Activated CD8-positive, alpha-beta memory T cell treated with anti-CD3 and anti-CD28 coated beads, Interleukin-2, amount 50 U/mL, for 1 hour (primary cell): ENCODE data around the gene AGPAT2.

Experiments
- DNase-seq: peaks from one replicate; pipeline ENCODE4 v3.0.0-alpha.2; 2020; ENCODE audit errors: extremely low read depth

AGPAT2 gene

DNA sequence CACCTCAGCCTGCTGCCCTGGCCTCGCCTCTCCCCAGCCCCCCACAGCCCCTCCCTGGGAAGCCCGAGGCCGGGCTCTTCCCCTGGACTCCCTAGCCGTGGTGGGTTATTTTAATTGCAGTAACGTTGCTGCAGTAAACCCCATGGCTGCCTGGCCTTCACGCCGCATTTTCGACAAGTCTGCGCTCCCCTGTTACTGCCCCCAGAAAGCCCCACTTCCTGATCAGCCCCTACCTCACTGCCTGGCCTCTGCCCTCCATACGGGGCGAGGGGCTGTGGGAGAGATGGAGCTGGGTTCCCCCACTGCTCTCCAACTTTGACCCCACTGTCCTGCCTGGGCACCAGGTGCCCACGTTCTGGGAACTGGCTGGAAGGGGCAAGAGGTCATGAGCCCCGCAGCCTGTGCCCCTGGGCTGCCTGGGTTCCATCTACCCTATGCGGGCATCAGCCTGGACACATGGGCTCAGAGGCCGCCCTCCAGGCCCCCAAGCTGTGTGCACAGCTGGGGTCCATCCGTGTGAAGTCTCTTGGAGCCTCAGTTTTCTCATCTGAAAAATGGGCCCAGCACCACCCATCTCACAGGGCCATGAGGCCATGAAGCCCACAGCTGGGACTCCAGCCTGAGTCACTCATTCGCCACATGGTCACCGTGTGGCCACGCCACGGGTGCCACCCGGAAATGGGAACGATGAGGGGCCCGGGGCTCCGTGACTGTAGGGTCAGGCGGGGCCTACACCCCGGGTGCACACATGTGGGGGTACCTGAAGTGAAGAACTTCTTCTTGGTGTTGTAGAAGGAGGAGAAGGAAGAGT, 13.1 kb downstream of the AGPAT2 start:
- DNase-seq: no peak

DNA sequence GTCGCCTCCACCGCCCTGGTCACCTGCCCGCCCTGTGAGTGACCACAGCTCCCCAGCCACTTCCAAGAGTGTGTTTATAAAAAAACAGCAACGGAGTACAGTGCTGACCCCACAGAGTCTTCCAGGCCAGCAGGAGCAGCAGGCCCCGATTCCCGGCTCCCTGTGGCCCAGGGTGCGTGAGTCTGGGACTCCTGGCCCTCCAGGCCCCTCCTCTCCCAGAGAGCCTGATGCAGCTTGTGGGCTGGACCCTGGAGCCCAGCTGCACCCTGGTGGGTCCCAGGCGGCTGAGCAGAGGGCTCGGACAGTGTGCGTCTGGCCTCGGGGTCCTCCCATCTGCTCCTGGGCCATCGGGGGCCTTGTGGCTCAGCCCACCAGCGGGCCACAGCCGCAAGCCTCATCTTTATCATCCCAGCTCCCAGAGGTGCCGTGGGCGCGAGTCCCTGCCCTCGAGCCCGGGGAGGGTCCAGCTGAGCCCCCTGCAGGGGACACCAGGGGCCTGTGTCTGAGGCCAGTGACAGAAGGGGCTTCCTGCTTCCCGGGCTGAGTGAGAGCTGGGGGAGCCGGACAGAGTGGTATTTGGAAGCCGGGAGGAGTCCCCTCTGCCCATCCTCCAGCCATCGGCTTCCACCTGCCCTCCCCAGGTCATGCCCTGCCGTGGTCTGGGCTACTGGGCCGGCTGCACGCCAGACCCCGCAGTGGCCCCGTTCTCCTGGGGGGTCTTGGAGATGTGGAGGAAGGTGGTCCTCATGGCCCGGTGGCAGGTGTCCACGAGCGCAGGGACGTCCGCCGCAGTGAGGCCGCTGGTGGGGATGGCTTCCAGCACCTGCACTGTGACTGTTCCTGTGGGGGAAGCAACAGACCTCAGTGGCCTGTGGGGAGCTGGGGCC, 13.9 kb downstream of the AGPAT2 start:
- DNase-seq: no peak

DNA sequence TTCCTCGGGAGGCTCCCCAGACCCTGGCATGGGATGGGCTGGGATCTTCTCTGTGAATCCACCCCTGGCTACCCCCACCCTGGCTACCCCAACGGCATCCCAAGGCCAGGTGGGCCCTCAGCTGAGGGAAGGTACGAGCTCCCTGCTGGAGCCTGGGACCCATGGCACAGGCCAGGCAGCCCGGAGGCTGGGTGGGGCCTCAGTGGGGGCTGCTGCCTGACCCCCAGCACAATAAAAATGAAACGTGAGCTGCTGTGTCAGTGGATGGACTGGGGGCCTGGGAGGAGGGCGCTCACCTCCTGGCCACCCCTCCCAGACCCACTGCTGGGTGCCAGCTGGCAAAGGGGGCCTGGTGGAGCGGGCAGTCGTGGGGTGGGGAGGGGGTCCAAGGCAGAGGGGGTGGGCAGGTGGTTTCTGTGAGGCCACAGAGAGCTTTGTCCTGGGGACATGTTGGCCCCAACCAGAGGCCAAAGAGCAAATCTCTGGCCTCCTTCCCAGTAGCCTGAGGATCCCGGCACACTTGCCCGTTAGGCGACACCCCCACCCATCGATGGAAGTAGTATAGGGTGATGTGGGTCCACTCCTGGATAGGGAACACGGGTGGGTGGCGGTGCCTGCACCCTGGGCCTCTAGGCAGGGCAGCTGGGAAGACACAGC, 14.7 kb downstream of the AGPAT2 start:
- DNase-seq: no peak

- DNase-seq: no peak
Observed at GRCh38 chr9:136671646-136672430, 15.4 kb downstream of the AGPAT2 start.

DNA sequence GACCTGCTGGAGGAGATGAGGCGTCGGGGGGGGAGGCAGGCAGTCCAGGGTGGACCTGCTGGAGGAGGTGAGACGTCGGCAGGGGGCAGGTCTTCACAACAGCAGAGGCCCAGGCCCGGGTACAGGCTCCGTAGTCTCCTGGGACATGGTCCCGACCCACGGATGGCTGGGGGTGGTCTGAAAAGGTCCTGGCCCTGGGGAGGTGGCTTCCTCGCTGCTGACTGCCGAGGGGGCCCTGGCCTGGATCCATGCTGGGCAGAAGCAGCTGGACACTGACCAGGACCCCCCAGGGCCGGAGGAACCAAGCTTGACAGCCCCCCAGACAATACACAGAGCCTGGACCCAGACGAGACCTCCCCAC, 16.0 kb downstream of the AGPAT2 start:
- DNase-seq: no peak

DNA sequence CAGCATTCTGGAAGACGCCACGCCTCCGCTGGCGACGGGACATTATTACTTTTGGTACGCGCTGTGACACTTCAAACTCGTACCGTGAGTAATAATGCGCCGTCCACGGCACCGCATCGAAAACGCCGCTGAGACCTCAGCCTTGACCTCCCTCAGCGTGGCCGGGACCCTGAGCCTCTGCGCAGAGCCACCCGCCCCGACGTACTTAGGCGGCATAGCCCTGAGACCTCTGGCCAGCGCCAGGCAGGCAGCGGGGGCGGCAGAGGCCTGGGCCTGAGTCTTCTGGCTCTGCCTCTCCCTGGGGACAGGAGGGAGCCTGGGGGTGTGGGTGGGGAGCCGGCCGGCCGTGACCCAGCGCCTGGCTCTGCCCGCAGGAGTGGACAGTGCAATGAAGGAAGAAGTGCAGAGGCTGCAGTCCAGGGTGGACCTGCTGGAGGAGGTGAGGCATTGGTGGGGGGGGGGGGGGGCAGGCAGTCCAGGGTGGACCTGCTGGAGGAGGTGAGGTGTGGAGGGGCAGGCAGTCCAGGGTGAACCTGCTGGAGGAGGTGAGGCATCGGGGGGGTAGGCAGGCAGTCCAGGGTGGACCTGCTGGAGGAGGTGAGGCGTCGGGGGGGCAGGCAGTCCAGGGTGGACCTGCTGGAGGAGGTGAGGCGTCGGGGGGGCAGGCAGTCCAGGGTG, 16.5 kb downstream of the AGPAT2 start:
- DNase-seq: no peak

GRCh38 chr9:136669791-136670464, 17.3 kb downstream of the AGPAT2 start:
- no peak for DNase-seq

DNA sequence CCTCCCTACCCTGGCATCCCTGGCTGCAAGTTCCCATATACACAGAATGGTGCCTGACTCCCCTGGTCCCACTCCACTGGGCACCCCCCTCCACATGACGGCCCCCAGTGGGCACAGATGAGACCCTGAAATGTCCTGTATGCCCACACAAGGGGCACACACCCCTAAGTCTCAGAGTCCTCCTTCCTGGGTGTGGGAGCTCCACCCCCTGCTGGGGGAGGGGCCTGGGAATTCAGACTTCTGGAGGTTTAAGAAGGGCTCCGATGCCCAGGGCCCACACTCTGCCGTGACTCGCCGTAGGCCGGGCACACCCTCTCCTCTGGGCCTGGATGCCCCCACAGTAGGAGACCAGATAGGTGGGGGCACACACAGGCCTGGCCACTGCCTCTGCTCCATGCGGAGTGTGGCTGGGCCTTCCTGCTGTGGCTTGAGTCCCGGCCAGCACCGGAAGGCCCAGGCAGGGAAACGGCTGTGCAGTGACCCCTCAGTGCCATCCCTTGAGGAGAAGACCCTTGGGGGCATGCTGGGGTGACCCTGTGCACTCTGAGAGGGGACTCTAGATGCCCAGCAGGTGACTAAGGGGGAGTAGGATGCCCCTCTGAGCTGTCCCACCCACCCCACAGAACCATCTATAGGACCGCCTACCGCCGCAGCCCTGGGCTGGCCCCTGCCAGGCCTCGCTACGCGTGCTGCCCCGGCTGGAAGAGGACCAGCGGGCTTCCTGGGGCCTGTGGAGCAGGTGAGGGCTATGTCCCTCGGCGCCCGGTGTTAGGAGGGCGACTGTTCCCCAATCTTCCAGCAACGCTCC, 18.1 kb downstream of the AGPAT2 start:
- no peak for DNase-seq

DNA sequence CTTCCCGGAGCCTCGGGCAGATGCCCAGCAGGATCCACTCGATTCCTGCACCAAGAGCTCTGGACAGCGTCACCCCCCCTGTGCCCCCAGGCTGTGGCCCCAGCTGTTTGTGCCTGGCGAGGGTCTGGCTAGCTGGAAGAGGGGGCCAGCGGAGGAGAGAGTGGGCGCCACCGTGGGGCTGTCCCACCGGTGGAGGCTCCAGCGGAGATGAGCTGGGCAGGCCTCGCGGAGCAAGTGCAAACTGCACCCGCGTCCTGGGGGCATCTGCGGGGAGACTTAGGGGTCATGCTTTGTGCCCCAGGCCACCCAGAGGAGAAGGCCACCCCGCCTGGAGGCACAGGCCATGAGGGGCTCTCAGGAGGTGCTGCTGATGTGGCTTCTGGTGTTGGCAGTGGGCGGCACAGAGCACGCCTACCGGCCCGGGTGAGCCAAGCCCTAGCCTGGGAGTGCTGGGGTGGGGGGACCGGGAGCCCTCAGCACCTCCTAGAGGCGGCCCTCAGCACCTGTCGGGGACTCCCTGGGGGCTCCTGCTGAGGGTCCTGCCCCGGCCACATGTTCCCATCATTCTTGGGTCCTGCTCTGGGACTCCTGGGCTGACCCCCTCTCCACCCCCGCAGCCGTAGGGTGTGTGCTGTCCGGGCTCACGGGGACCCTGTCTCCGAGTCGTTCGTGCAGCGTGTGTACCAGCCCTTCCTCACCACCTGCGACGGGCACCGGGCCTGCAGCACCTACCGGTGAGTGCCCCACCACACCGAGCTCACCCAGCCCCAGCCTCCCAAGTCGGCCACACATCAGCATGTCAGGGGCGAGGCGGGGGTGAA, 19.1 kb downstream of the AGPAT2 start:
- DNase-seq: no peak

DNA sequence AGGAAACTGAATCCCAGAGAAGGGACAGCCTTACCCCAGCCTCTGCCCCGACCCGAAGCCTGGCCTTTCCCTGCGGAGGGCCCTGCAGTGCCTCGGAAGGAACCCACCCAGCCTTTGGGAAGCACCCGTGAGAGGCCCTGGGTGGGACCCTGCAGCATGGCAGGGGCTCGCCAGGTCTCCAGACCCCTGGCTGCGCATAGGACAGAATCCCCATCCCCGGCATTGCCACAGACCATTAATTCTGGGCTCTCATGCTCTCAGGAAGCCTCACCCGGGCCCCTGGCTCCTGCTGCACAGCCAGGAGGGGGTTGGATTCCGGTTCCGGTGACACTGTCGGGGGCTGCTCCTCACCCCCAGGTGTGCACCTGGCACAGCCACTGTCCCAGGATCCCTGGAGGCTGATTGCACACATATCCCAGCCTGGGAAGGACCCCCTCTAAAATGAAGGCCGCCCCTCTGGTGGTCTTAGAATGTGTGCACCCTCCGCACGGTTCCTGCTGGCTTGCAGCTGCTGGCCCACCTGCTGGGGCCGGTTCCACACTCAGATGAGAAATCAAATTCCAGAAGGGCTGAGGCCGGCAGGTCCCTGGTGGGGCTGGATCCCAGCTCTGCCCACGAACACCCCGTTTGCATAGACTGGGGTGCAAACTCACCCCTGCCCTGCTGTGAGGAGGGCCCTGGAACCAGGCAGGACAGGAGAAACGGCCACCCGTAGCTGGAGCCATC, 19.9 kb downstream of the AGPAT2 start:
- no peak for DNase-seq

DNA sequence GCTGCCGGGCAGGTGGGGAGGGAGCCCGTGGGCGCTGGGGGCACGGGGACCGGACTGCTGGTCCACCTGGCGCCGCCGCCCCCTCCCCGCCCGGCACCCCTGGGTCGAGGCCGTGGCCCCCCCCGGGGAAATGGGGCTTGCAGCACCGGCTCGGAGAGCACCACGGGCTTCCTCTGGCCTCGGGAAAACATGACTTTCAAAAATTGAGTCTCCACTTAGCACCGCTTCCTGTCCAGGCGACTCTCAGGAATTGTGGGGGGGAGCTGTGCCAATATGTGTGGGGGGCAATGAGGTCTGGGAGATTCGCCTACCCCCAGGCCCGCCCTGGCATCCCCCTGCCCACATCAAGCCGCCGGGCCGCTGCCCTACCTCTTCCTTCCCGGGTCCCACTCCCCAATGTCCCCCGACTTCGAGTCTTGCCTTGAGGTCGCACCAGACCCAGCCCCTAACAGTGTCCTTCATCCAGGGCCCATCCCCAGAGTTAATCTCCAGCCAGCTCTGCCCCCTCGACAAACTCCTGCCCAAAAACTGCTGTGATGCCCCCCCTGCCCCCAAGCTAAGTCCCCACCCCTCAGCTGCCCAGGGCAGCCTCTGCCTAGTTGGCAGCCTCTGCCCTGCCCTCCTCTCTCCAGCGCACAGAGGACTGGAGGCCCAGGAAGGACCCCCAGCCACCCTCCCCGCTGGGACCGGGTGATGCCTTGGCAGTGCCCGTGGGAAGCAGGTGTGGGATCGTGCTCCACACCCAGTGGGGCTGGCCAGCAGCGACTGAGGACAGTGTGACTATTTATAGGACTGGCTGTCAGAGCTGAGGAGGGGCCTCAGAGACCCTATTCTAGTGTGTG, 20.7 kb downstream of the AGPAT2 start:
- DNase-seq: no peak

GRCh38 chr9:136665704-136666371, 21.4 kb downstream of the AGPAT2 start:
- no peak for DNase-seq

- DNase-seq: no peak
Observed at GRCh38 chr9:136665111-136665703, 22.1 kb downstream of the AGPAT2 start.

- DNase-seq: no peak
Observed at GRCh38 chr9:136664000-136664915, 23.0 kb downstream of the AGPAT2 start.
